PFSK-1 (cell line): ENCODE measurements around the gene PRSS21.

Source experiments
- SIN3A ChIP-seq: IDR thresholded peaks from 2 replicates; pipeline ENCODE4 v1.6.1; 2012; ENCODE audit warnings: mild to moderate bottlenecking, low read length, moderate library complexity, borderline replicate concordance; ENCODE audit not compliant: insufficient read depth
- TF ChIP-seq, protein P1 (sequence below), 2 experiments: IDR thresholded peaks; 2 replicates each; pipeline versions ENCODE4 v1.6.1 to v1.8.0; 2011 to 2012; ENCODE audit warnings: low read depth in 2 of 2, low read length in 2 of 2, control low read depth in 1 of 2, inconsistent platforms in 1 of 2, mild to moderate bottlenecking in 1 of 2, moderate library complexity in 1 of 2; ENCODE audit not compliant: insufficient read depth in 1 of 2

DNA sequence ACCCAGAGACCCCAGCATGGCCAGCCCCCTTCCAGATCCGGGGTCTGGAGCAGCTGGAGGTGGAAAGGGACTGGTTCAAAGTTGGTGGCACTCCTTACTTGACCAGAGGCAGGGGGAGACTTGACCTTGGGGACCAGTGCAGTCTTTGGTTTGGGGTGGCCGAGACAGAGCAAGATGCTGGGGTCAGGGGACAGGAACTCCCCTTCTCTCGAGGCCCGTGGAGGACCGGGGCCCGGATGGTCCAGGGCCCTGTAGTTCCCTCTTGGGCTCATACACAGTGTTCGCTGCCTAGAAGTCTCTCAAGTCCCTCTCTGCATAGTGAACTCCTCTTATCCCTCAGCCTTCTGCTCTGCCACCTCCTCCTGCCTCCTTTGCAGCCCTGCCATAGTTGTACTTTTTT lies 29.1 kb upstream of the PRSS21 start:
- TF ChIP-seq SIN3A: no peak
- TF ChIP-seq, protein P1, sequence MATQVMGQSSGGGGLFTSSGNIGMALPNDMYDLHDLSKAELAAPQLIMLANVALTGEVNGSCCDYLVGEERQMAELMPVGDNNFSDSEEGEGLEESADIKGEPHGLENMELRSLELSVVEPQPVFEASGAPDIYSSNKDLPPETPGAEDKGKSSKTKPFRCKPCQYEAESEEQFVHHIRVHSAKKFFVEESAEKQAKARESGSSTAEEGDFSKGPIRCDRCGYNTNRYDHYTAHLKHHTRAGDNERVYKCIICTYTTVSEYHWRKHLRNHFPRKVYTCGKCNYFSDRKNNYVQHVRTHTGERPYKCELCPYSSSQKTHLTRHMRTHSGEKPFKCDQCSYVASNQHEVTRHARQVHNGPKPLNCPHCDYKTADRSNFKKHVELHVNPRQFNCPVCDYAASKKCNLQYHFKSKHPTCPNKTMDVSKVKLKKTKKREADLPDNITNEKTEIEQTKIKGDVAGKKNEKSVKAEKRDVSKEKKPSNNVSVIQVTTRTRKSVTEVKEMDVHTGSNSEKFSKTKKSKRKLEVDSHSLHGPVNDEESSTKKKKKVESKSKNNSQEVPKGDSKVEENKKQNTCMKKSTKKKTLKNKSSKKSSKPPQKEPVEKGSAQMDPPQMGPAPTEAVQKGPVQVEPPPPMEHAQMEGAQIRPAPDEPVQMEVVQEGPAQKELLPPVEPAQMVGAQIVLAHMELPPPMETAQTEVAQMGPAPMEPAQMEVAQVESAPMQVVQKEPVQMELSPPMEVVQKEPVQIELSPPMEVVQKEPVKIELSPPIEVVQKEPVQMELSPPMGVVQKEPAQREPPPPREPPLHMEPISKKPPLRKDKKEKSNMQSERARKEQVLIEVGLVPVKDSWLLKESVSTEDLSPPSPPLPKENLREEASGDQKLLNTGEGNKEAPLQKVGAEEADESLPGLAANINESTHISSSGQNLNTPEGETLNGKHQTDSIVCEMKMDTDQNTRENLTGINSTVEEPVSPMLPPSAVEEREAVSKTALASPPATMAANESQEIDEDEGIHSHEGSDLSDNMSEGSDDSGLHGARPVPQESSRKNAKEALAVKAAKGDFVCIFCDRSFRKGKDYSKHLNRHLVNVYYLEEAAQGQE (IDR thresholded peaks at IDR 0.05; ENCODE audit: insufficient read depth in 1 of 2, low read depth in 2 of 2, low read length in 2 of 2): no peak
